ENCODE results near the gene TDG. TPM values are rescaled to one million over a fixed set of nuclear protein-coding genes. Genes with fewer than 3 reads are reported as not detected.
"Not testable (repeated sequence)": the region's sequence is repeated elsewhere in the genome, so short reads cannot be mapped to it uniquely, and the experiment has no call there.

The TDG gene
- total RNA-seq, 1 experiment from 2014 or later = 42.0 TPM

DNA sequence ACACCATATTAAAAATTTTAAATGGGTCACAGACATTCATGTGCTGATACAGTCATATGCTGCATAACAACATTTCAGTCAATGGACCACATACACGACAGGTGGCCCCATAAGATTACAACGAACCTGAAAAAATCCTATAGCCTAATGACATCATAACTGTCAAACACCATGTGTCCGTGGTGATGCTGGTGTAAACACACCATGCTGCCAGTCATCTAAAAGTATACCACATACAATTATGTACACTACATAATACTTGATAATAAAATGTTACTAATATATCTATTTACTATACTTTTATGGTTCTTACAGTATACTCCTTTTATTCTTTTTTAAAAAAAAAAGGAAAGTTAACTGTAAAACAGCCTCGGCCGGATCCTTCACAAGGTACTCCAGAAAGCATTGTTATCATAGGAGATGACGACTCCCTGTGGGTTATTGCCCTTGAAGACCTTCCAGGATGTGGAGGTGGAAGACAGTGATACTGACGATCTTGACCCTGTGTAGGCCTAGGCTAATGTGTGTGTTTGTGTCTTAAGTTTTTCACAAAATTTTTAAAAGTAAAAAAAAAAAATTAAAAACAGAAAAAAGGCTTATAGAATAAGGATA lies 5.0 kb upstream of the TDG start:
- no peak for DNase-seq (ENCODE audit: low read depth)

DNA sequence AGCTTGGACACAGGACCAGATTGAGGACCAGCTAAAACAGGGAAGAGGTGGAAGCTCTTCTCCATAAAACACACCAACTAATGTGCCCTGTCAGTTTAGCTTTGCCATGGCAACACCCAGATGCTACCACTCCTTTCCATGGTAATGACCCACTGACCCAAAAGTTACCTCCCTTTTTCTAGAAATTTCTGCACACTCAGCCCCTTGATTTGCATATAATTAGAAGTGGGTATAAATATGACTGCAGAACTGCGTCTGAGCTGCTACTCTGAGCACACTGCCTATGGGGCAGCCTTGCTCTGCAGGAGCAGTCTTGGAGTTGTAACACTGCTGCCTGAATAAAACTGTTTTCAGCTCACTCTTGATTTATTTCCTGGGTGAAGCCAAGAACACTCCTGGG lies 3.2 kb upstream of the TDG start:
- DNase-seq (ENCODE audit: low read depth) = no peak

DNA sequence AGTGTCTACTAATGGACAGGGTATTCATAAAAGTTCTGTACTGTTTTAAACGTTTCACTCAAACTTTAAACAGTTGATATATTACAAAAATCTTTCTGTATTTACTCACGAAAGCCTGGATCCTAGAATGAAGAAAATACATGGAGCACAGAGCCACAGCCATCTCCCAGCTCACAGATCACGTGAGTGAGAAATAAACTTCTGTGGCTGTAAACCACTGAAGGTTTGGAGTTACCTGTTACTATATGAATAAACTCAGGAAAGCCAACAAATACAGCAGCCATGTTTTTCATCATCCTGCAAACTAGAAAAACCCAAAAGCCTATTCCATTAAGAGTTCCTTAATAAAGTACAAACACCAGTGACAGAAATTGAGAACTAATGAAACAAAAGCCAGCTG lies 867 bp upstream of the TDG start:
- no peak for DNase-seq (ENCODE audit: low read depth)

DNA sequence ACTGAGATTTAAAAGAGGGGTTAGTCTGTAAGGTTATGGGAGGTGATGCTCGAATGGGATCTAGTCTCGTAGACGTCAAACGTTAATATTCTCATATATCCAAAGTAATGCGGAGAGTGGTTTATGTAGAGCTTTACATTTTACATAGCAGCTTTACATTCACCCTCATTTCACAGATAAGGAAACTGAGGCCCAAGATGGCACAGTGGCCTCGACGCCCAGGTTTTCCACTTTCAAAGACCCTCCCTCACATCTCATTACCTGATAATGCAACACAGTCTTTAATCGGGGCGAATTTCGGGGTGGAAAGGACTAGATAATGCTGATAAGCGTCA lies 450 bp upstream of the TDG start:
- DNase-seq (ENCODE audit: low read depth) = no peak

DNA sequence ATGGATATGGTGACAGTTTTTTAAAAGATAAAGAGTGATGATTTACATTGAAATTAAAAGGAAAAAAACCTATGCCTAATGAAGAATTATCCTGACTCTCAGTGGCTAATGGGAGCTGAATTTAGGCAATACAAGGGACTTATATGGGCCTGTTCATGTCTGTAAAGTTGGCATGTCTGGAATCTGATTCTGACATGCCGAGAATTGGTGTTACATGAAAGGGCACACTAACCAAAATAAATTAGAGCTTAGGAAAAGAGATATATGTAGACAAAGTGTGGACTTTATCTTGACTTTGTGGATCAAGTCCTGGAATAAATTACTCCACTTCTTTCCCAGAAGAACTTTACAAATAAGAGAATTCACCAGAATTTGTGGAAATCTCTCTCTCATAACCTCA lies 1.1 kb downstream of the TDG start:
- no peak for DNase-seq (ENCODE audit: low read depth)

DNA sequence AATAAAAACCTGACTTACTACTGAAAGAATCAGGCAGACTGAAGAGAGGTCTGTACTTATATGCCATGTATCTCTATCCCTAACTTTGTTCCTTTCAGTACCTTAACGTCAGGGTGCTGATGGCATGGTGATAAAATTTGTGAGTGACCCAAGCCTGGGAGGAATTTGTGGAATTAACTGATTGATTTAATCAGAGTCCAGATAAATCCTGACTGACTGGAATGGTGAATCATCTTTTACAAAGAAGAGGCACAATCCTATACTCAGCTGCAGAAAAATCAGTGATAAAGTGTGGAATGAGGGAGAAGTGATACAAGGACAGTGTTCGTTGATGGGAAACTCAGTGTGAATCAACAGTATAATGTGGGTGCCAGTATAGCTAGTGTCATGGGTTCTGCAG lies 3.7 kb downstream of the TDG start:
- no peak for DNase-seq (ENCODE audit: low read depth)

DNA sequence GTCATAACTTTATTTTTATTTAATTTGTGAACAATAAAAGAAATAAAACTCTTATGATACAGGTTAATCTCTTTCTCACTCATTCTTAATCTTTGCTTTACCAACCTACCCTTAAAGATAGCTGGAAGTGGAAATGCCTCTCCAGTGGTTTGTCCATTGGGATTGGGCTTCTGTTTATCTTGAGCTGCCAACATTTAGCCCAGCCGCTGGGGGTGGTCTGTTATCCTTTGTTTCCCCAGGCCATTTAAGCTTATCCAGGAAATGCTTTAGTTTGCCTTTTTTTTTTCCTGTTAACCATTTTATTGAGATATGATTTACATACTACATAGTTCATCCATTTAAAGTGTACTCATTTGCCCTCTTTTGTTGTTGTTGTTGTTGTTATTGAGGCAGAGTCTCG lies 8.2 kb downstream of the TDG start:
- DNase-seq (ENCODE audit: low read depth) = no peak

DNA sequence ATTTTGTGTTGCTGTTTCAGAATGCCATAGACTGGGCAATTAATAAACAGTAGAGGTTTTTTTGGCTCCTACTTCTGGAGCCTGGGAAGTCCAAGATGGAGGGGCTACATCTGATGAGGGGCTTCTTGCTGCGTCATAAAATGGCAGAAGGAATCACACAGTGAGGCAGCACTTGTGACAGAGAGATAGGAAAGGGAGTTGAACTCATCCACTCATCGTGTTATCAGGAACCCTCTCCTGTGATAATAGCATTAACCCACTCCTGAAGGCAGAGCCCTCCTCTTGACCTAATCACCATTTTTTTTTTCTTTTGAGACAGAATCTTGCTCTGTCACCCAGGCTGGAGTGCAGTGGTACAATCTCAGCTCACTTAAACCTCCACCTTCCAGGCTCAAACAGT lies 9.7 kb downstream of the TDG start:
- no peak for DNase-seq (ENCODE audit: low read depth)

DNA sequence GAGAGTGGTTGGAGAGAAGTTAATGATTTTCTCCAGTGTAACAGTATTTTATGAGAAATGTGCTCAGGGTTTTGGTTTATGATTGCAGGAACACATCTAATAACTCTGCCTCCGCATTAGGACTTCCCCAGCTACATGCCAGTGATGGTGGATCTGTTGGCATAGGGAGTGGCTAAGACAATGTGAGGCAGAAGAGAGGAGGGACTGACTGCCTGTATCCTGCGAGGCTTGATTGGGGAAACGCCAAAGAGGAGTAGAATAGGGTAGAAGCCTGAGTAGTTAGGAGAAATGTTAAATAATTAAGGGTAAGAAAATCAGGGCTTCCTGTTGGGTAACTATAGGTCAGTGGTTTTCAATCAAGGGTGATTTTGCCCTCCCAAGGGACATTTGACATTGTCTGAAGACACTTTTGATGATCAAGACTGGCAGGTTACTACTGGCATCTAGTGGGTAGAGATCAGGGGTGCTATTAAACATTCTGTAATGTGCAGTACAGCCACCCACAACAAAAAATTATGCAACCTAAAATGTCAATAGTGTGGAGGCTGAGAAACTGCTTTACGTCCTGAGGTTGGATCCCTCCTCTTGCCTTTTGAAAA lies 12.8 kb downstream of the TDG start:
- no peak for DNase-seq (ENCODE audit: low read depth)

DNA sequence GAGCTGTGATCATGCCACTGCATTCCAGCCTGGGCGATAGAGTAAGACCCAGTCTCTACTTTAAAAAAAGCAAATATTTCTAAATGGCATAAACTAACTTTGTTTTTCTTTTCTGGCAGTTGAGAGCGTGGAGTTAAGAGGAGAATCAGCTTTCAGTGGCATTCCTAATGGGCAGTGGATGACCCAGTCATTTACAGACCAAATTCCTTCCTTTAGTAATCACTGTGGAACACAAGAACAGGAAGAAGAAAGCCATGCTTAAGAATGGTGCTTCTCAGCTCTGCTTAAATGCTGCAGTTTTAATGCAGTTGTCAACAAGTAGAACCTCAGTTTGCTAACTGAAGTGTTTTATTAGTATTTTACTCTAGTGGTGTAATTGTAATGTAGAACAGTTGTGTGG lies 21.2 kb downstream of the TDG start:
- DNase-seq (ENCODE audit: low read depth) = no peak

DNA sequence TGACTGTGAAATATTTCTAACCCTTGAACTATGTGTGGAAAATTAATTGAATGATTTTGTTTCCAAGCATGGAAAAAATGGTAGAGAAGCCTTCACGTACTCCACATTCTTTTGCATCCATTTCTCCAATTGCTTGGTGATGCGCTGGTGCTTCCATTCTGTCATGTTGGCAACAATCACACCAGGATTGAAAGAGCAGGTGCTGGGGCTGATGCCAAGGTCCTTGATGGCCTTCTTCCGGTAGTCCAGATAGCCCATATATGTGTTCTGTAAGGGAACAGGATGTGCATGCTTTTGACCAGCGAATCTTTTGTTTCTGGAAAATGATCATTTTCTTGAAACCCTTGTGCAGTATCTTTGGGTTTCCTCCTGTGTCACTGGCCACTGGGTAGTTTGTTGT lies 28.6 kb downstream of the TDG start:
- DNase-seq (ENCODE audit: low read depth) = no peak

DNA sequence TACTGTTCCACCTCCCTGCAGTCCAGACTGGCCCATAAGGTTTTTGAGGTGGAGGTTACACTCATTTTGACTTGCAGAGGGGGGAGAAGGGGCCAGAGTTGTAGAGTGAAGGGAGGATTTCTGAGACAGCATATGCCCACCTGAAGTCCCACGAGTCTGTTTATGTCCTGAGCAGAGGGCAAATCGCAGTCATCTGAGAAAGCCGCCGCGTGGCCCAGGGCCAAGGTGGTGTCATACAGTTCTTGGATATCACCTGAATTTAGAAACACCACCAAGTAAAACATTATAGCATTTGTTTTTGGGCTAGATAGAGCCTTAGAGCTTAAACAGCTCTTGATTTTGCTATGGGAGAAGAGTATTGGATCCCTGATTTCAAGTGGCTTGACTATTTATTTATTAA lies 30.9 kb downstream of the TDG start:
- no peak for DNase-seq (ENCODE audit: low read depth)

DNA sequence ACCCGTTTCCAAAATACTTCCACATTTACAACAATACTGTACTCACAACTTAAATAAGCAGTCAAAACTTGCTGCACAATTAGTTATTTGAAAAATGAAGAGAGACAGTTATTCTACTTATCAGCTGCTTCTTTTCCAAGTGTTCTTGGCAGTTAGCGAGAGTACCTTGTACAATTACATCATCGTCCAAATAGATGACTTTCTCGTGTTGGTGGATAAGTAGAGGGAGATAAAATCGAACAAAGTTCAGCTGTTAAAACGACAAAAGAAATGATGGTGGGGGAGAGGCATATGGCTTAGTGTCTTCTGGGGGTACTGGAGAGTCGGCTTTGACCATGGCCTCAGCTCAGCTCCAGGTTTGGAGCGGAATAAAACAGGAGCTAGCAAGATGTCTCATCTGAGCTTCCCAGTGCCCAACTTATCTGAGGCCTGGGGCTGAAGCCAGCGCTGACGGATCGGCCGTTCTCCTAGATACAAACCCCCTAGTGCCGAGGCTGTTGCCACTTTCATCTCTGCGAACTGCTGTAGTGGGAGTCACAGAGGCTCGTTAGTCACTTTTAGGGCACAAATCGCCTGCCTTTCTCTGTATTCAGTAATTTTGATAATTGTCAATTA lies 31.7 kb downstream of the TDG start:
- DNase-seq (ENCODE audit: low read depth) = no peak

DNA sequence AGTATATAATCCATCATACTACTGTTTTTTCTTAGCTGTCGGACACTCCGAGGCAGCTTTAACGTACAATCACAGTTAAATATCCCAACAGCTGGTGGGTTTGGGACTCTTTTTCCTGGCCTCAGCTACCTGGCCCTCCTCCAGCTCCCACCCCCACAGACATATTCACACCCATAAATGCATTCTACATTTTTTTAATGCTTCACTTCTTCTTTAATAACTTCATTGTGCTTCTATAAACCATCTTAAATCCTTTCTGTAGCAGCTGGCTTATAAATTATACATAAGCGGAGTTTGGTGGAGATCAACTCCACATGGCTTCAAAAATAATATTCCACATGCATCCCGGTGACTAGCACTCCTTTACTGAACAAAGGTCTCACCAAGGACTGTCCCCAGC lies 33.3 kb downstream of the TDG start:
- no peak for DNase-seq (ENCODE audit: low read depth)

DNA sequence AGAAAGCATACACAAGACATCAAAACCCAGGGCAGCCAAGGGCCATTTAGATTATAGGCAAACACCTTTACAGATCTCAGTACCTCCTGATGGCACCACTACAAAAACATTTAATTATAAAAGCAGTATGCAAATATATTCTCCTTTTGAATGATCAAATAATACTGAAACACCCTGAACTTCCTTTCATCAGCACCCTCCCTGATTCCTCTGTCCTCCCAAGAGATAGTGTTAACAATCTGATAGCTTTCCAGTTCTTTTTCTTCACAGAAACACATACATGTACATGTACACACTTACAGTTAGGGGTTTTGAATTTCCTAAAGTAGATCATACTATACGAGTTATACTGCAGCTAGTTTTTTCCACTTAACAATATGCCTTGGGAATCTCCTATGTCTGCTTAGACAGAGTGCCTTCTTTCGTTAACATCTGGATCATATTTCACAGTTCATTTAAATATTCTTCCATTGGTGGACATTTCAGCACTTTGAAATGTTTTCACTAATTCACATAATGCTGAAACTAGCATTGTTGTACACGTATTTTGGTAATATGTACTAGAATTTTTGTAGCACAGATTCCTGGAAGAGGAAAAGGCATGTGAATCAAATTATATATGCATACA lies 35.2 kb downstream of the TDG start:
- no peak for DNase-seq (ENCODE audit: low read depth)

DNA sequence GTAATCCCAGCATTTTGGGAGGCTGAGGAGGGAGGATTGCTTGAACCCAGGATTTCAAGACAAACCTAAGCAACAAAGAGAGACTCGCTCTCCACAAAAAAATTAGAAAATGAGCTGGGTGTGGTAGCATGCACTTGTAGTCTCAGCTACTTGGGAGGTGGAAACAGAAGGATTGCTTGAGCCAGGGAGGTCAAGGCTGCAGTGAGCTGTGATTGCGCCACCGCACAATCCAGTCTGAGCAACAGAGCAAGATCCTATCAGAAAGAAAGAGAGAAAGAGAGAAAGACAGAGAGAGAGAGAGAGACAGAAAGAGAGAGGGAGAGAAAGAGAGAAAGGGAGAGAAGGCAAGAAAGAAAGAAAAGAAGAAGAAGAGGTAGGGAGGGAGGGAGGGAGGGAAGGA lies 37.0 kb downstream of the TDG start:
- no peak for DNase-seq (ENCODE audit: low read depth)

DNA sequence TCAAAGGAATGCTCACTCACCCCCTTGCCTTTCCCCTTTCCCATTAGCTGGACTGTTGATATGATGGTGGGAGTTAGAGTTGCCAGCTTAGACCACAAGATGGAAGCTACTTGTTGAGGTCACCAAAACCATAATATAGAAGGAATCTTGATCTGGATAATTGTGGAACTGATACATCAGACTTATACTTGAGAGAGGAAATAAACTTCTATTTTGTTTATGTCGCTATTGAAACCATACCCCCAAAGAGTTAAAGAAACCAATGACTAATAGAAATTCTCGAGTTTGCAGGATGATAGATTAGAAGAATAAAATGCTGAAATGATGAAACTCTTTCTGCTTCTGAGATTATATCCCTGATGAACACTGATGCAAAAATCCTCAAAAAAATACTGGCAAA lies 37.9 kb downstream of the TDG start:
- DNase-seq (ENCODE audit: low read depth) = no peak

DNA sequence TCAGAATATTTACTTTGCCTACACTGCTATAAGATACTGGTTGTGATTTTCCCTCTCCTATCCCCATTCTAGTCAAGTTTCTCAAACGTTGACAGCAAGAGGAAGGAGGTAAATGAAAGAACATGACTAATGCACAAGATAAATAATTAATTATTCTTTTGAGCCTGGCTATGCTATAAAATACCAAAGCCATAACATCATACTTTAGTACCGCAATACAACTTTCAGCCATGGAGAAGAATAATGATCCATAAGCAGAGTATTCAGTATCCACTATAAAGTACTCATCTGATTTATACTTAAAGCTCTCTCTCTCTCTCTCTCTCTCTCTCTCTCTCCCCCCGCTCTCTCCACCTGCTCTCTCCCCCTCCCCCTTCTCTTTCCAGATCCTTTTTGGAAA lies 41.3 kb downstream of the TDG start:
- peak; percentile 19 for DNase-seq (ENCODE audit: low read depth)

DNA sequence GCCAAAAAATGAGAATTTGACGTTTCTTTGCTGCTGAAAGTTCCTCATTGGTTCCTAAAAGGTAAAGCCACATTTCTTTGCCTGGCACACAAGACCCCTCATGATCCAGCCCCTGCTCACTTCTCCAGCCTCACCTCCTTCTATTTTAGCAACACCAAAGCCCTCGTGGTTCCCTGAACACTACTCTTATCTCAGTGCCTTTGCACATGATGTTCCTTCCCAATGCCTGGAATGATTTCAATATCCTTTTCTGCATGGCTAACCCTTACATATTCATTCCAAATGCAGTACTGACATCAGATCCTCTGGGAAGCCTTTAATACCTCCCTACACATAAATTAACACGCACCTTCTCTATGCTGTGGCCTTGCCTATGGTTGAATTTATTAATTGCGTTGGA lies 44.4 kb downstream of the TDG start:
- DNase-seq (ENCODE audit: low read depth) = no peak

DNA sequence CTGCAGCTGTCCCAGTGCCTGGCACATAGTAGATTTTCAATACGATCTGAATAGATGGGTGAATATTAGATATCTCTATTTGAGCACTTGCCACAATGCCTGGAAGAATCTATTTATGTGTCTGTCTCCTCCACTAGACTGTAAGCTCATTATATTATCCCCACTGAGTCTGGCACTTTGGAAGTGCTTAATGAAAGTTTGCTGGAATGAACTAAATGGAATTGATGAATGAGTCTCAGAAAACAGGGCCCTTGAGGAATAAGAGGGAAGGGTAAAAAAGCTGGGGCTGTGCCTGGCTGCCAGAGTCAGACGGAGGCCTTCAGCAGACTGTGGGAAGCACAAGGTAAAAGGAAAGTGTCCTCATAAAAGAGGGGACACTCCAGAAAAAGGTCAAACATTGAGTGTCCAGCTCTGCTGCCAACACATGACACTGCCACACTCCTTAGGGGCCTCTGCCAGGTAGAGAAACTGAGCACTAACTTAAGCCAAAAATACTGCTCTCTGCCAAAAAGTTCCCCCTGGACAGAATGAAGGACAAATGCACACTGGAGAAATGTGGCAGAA lies 45.0 kb downstream of the TDG start:
- DNase-seq (ENCODE audit: low read depth) = no peak

DNA sequence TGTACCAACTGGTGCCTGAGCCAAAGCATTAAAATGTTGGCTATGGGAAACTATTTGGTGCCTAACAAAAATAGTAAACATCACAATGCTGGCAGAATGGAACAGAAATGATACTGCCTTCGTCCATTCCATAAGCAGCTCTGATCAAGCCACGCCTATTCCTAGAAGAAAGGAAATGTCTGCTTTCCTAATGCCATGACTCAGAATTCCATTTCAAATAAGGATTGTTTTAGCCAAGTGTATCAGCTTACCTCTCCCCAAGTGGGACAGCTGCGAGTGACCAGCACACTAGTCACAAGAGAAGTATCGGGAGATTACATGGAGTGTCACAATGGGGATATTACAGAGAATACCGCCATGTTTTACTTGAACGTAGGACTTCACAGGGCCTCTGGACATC lies 45.6 kb downstream of the TDG start:
- DNase-seq (ENCODE audit: low read depth) = peak; percentile 88

DNA sequence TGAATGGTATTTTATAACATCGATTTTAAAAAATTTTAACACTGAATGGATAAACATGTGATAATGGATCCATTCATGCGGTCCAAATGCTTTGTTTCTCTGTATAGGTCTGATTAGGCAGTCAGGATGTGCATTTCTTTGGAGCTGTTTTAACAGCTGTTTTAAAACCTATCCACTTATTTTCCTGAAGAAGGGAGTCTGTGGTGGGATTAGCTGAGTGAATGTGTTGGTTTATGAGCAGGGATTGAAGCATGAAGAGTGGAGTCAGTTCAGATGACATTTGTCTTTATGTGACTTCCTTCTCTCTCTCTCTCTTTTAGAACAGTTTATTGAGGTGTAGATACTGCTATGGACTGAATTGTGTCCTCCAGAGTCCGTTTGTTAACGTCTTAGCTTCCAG lies 46.7 kb downstream of the TDG start:
- no peak for DNase-seq (ENCODE audit: low read depth)

DNA sequence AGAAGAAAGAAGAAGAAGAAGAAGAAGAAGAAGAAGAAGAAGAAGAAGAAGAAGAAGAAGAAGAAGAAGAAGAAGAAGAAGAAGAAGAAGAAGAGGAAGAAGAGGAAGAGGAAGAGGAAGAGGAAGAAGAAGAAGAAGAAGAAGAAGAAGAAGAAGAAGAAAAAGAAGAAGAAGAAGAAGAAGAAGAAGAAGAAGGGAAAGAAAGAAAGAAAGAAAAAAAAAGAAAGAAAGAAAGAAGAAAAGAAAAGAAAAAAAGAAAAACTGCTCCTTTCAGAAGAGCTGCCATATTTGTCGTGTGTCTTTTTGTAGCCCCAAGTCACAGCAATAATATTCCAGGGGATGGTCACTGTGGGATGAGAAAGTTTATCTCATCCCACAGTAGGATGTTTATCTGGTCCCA lies 56.2 kb downstream of the TDG start:
- not testable (repeated sequence) for DNase-seq (ENCODE audit: low read depth)

Measured in Daoy (cell line).